A673 (cell line): ENCODE data around the gene RNF13. TPM values are rescaled to one million over a fixed set of nuclear protein-coding genes. Genes with fewer than 3 reads are reported as not detected.
"Not testable (repeated sequence)": the region's sequence is repeated elsewhere in the genome, so short reads cannot be mapped to it uniquely, and the experiment has no call there.

Experiments used
- BruUV-seq: library from RNA; stranded (reverse); fragments of 400-500 nt; replicated peaks from 2 replicates; lab custom pipeline; 2021; lab: Mats Ljungman, UMichigan
- CTCF ChIA-PET: fragments of 300-600 bp; sonication (Branson Sonifier 250); formaldehyde crosslinking; loops from one replicate; lab custom pipeline; 2022; ENCODE audit warnings: antibody characterized with exemption; lab: Charles Lee
- POLR2A ChIA-PET: fragments of 300-600 bp; sonication (Branson Sonifier 250); formaldehyde crosslinking; loops from one replicate; lab custom pipeline; 2022; ENCODE audit warnings: antibody characterized with exemption; ENCODE audit not compliant: low non-redundant PET; lab: Charles Lee
- DNase-seq: peaks from one replicate; pipeline ENCODE4 v3.0.0-alpha.2; 2015; ENCODE audit warnings: low spot score
- H3K27ac ChIP-seq: fragments of 200-600 bp; sonication (generic); 2 replicates; pipeline ENCODE4 v1.5.1; 2016; ENCODE audit warnings: mixed run types, low read depth, mild to moderate bottlenecking, mixed read lengths, antibody characterized with exemption, low read length; ENCODE audit not compliant: poor library complexity, severe bottlenecking
- H3K27me3 ChIP-seq: fragments of 200-600 bp; sonication (generic); replicated peaks from 2 replicates; pipeline ENCODE4 v1.6.1; 2017; ENCODE audit warnings: mixed run types, low read depth, mild to moderate bottlenecking, mixed read lengths, antibody characterized with exemption, low read length; ENCODE audit not compliant: insufficient read depth, poor library complexity
- H3K36me3 ChIP-seq: fragments of 200-600 bp; sonication (generic); 2 replicates; pipeline ENCODE4 v1.6.1; 2016; ENCODE audit warnings: mixed run types, mild to moderate bottlenecking, mixed read lengths, antibody characterized with exemption, low read length; ENCODE audit not compliant: insufficient read depth, poor library complexity, severe bottlenecking
- H3K4me1 ChIP-seq: fragments of 200-600 bp; sonication (generic); 2 replicates; pipeline ENCODE4 v1.6.1; 2017; ENCODE audit warnings: mixed run types, mild to moderate bottlenecking, mixed read lengths, antibody characterized with exemption, low read length; ENCODE audit not compliant: insufficient read depth, poor library complexity, severe bottlenecking
- H3K4me3 ChIP-seq: fragments of 200-600 bp; sonication (generic); 2 replicates; pipeline ENCODE4 v1.5.1; 2016; ENCODE audit warnings: low read depth, mixed run types, mild to moderate bottlenecking, mixed read lengths, low read length; ENCODE audit not compliant: poor library complexity, severe bottlenecking
- H3K9me3 ChIP-seq: fragments of 200-600 bp; sonication (generic); 2 replicates; pipeline ENCODE4 v1.6.1; 2016; ENCODE audit warnings: mixed run types, low read depth, mild to moderate bottlenecking, mixed read lengths, antibody characterized with exemption, low read length; ENCODE audit not compliant: poor library complexity, severe bottlenecking
- CTCF ChIP-seq: fragments of 300-800, 200-600 bp; sonication (generic); conservative IDR thresholded peaks from 2 replicates; pipeline ENCODE4 v1.5.1; 2017; ENCODE audit warnings: low read depth, mild to moderate bottlenecking, antibody characterized with exemption, low read length, moderate library complexity, mixed read lengths
- EZH2 ChIP-seq: fragments of 200-600 bp; sonication (generic); IDR thresholded peaks from 2 replicates; pipeline ENCODE4 v1.6.1; 2017; ENCODE audit warnings: borderline replicate concordance, low read depth, mild to moderate bottlenecking, mixed read lengths, antibody characterized with exemption, low read length; ENCODE audit not compliant: poor library complexity, severe bottlenecking
- intact Hi-C: fragments of 100-400 bp; cut with micrococcal nuclease; formaldehyde crosslinking; loops from one replicate; pipeline ENCODE4 v1.10.0; 2022; ENCODE audit not compliant: unreplicated experiment
- total RNA-seq: library from RNA; stranded (reverse); gene quantifications from 2 replicates; pipeline ENCODE4 v1.2.3, GENCODE V29; 2021

Gene RNF13
- total RNA-seq, 1 experiment from 2014 or later = 21.7 TPM

- H3K4me3 ChIP-seq = peak overlapping the region; percentile 83
- no peaks in the 10 kb centered on the region for H3K27me3 ChIP-seq
- TF ChIP-seq CTCF = no peak
- TF ChIP-seq EZH2 = no peak
- BruUV-seq = TSS peak; percentile 62
- H3K9me3 ChIP-seq = no peaks in the 10 kb centered on the region
- CTCF ChIA-PET = interaction anchor here (0.7 kb wide), 1 partner anchor 34 kb away, joined by 3 read pairs; no protein-coding TSS in a partner anchor
- H3K27ac ChIP-seq = peak overlapping the region; percentile 95
- peaks cover 15% of the 10 kb centered on the region for H3K4me1 ChIP-seq
- DNase-seq = peak; percentile 89
- intact Hi-C loops = no loop called here
- H3K36me3 ChIP-seq = peaks cover 15% of the 10 kb centered on the region
- POLR2A ChIA-PET = no interaction called here
These were observed 158.5 kb downstream of the RNF13 start for GRCh38 chr3:149971403-149972075.

GRCh38 chr3:149975919-149976318 is 162.9 kb downstream of the RNF13 start:
- no peaks in the 10 kb centered on the region for H3K36me3 ChIP-seq
- ChIA-PET POLR2A (no interaction called here), CTCF (no interaction called here)
- no peak for TF ChIP-seq EZH2
- TF ChIP-seq CTCF = peak; percentile 40
- H3K4me1 ChIP-seq = no peaks in the 10 kb centered on the region
- no peaks in the 10 kb centered on the region for H3K9me3 ChIP-seq
- no peak for DNase-seq
- H3K4me3 ChIP-seq = no peak overlapping the region
- BruUV-seq = no TSS peak
- no peak overlapping the region for H3K27ac ChIP-seq
- intact Hi-C loops = no loop called here
- no peaks in the 10 kb centered on the region for H3K27me3 ChIP-seq

GRCh38 chr3:149977386-149977785 is 164.4 kb downstream of the RNF13 start:
- ChIA-PET POLR2A (no interaction called here), CTCF (no interaction called here)
- TF ChIP-seq EZH2 (no peak), CTCF (no peak)
- no peaks in the 10 kb centered on the region for H3K9me3 ChIP-seq
- no peaks in the 10 kb centered on the region for H3K36me3 ChIP-seq
- H3K27me3 ChIP-seq = no peaks in the 10 kb centered on the region
- no peak overlapping the region for H3K27ac ChIP-seq
- intact Hi-C loops = no loop called here
- no peaks in the 10 kb centered on the region for H3K4me1 ChIP-seq
- BruUV-seq = no TSS peak
- no peak for DNase-seq
- H3K4me3 ChIP-seq = no peak overlapping the region

- H3K9me3 ChIP-seq, H3K27ac ChIP-seq, intact Hi-C loops, H3K27me3 ChIP-seq, H3K4me1 ChIP-seq, H3K4me3 ChIP-seq, DNase-seq, H3K36me3 ChIP-seq, POLR2A ChIA-PET, CTCF ChIA-PET, BruUV-seq: not testable (repeated sequence)
These were observed 169.0 kb downstream of the RNF13 start for GRCh38 chr3:149981979-149982378.

- DNase-seq, H3K4me1 ChIP-seq, intact Hi-C loops, H3K9me3 ChIP-seq, BruUV-seq, CTCF ChIA-PET, H3K36me3 ChIP-seq, H3K4me3 ChIP-seq, H3K27me3 ChIP-seq, POLR2A ChIA-PET, H3K27ac ChIP-seq: not testable (repeated sequence)
These were observed 170.0 kb downstream of the RNF13 start for GRCh38 chr3:149983053-149983452.
